A549 treated with ZK216348 at 1 μM for 4 hours (cell line): ENCODE data around the gene SETD7. TPM values are rescaled to one million over a fixed set of nuclear protein-coding genes. Genes with fewer than 3 reads are reported as not detected.

Experiments
- total RNA-seq: library from RNA; stranded (reverse); fragments of 200-300 nt; extraction: Qiagen RNA extraction; gene quantifications from 5 replicates; pipeline ENCODE4 v1.2.3, GENCODE V29; 2022; ENCODE audit warnings: low read depth

The SETD7 gene
- 28.4 to 46.0 TPM (median 40.6 TPM) in 5 replicates for total RNA-seq

DNA sequence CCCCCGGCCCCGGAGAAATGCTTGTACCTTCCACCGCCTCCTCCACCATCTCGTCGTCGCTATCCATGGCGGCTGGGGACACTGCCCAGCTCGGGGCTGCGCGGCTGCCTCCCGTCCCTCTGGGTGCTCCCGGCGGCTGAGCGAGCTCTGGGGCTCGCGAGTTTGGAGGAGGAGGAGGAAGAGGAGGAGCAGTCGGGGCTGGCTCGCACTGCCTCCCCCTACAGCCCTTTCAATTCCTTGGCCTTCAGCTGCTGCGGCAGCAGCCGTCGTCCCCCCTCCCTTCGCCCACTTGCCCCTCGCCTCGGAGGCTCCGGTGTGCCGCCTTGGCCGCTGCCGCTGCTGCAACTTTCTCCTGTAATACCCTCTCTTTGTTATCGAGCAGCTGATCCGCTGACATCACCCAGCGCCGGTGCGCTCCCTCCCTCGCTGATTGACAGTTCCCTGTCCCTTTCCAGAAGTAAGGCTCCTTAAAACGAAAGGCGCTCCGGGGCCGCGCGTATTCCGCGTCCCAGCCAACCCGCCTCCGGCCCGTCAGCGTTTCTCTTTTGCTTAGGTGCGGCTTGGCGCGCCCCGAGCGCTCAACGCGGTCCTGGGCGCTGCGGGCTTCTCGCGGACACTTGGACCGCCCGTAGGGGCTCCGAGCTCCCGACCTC is at the start of gene SETD7:
Gene SETD7, minus strand, starts transcription at position 149 of the 653 bp plus-strand sequence. Its CDS starts 82 bp downstream, at position 67.

DNA sequence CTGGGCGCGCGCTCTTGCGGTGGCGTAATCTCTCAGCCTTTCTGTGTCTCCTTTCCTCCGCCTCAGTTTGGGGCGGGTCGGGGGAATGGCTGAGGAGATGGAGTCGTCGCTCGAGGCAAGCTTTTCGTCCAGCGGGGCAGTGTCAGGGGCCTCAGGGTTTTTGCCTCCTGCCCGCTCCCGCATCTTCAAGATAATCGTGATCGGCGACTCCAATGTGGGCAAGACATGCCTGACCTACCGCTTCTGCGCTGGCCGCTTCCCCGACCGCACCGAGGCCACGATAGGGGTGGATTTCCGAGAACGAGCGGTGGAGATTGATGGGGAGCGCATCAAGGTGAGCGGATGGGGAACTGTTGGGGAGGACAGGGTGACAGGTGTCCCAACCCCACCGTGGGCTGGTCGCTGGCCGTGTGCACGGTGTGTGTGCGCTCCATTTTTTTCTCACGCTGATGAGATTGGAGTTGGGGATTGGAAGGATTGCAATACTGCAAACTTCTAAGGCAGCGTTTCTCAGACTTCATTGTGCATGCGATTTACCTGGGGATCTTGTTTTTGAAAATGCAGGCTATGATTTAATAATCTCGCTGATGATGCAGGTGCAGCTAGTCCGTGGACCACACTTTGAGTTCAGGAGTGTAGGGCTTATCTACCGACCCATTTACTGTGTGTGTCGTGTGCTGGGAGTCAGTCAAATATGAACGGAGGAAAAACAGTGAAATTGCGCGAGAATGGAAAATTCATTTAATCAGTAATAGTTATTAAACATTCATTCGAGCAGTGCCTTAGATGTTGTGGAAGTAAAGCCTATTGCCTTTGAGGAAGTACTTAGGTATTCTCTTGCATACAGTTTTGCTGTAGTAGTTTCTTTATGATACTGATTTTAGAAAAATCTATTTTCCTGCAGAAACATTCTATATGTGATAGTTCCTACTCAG is 101.6 kb downstream of the SETD7 start, which contains the start of gene RAB33B:
Gene RAB33B, plus strand, starts transcription at position 11 of the 935 bp plus-strand sequence. Its CDS starts 75 bp downstream, at position 86.

Other genes with a start within 250 kb of the SETD7 start
- 1.5 to 2.5 TPM (median 2.3 TPM) in 5 replicates for gene RAB33B, start 102.1 kb downstream of the SETD7 start, total RNA-seq
- gene MGST2, start 109.6 kb upstream of the SETD7 start, total RNA-seq: 47.2 to 60.9 TPM (median 49.0 TPM) in 5 replicates